HG02623 (cell line): ENCODE measurements around the gene DMAP1.
"Not testable (repeated sequence)": the region's sequence is repeated elsewhere in the genome, so short reads cannot be mapped to it uniquely, and the experiment has no call there.

ENCODE experiments used
- ATAC-seq: cut with Tn5 transposase; IDR thresholded peaks from one replicate; pipeline ENCODE4 v1.9.1; 2021; ENCODE audit warnings: moderate library complexity; ENCODE audit not compliant: unreplicated experiment

The DMAP1 gene, protein sequence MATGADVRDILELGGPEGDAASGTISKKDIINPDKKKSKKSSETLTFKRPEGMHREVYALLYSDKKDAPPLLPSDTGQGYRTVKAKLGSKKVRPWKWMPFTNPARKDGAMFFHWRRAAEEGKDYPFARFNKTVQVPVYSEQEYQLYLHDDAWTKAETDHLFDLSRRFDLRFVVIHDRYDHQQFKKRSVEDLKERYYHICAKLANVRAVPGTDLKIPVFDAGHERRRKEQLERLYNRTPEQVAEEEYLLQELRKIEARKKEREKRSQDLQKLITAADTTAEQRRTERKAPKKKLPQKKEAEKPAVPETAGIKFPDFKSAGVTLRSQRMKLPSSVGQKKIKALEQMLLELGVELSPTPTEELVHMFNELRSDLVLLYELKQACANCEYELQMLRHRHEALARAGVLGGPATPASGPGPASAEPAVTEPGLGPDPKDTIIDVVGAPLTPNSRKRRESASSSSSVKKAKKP

DNA sequence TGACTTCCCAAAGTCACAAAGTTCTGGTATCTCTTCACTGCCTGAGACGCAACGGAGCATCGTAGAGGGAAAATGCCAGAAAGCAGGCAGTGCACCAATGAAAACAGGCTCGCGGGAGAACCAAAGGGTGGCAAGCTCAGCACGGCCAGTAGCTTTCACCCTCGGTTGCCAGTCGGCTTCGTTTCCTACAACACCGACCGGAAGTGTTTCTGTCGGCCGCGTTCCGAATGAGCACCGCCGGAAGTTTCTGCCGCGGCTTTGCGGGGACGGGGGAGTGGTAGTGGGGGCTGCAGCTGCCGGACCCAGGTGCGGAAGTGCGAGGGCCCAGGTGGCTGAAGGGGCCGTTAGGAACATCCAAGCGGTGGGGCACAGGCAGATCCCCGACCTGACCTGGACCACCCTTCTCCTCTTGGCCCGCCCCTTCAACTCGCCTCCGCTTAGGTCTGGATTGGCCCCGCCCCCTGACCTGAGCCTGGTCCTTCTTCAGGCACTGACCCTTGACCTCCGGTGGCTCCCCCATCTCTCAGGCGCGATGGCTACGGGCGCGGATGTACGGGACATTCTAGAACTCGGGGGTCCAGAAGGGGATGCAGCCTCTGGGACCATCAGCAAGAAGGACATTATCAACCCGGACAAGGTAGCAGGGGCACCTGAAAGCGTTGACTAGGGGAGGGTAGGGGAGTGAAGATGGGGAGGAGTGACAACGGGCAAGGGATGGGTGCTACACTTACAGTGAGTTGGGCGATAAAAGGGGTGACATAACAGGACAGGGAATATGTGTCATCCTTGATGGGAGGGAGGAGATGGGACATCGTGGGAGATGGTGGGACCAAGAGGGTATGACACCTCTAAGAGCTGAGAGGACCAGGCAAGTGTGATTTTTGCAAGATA is at the start of gene DMAP1:
TSS of gene DMAP1 (plus strand) at position 250 of the 891 bp plus-strand sequence. CDS start at position 533, 283 bp downstream.
- peak; percentile 65 for ATAC-seq

DNA sequence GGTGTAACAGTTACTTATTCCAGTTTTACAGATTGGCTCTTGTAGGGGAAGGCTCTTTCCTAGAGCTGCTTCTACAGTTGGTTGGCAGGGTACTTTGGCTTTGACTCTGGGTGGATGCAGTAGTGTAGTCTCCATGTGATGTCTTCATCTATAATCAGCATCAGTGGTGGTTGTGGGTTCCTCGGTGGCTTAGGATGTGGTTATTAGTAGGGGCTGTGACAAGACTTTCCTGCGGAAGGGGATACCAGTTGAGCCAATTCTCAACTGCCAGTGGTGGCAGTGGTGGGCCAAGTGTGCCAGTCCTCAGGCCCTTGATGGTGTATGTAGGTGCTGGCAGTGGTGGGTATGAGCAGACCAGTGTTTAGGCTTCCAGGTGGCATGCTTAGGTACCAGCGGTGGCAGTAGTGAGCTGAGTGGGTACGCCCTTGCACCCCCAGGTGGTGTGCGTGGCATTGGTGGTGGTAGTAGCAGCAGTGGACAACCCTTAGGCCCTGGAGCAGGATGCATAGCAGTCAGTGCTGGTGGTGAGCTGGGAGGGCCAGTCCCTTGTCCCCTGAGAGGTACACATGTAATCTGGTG is 44.7 kb upstream of the DMAP1 start:
- ATAC-seq: no peak

DNA sequence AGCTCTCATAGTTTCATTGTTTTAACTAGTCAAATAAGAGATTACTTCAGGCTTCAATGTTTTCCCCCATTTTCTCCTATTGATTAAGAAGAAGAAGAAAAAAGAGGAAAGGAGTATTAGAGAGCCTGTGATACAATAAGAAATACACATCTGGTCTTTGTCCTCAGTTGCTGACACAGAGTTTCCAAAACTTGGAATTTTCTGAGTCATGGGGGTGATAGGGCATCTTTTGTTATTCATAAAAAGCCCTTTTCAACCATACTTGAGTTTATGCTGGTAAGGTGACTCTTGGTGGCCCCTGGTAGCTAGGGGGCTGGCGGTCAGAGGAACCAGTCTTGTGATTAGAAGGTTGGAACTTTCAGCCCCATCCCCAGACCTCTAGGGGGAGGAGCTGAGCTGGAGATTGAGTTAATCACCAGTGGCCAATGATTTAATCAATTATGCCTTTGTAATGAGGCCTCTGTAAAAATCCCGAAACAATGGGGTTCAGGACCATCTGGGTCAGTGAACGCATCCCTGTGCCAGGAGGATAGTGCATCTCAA is 42.9 kb upstream of the DMAP1 start:
- ATAC-seq: no peak

DNA sequence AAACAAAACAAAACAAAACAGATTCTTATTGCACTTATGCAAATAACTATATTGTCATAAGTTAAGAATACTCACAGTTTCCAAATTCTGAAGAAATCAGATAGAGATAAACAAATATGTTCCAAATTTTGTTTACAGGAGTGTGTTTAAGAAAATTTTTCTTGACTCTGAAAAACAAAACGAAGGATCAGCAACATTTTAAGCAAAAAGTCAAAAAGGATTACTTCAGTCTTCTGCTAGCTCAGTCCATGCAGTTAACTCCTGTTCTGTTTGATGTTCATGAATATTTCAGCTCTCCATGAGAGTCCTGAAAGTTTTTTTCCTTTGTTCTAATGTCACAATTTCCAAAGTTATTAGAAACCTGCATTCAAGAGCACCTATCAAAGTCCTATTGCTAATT is 38.6 kb upstream of the DMAP1 start:
- no peak for ATAC-seq

DNA sequence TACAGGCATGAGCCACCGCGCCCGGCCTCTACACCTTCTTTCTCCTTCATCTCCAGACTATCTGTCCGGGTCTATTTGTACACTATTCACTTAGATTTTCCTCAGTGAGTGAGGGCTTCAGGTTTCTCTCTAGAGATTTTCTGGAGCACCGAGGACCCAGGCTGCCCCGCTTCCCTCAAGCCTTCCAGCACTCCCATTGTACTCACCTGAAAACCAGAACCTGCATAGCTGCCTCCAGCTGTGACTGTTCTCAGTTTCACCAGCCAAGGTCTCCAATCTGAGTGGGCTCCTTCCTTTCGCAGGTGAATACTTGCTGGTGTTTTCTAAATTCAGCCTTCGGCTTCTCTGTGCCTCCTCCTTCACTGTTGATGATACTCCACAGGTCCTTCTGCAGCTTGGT is 12.9 kb upstream of the DMAP1 start:
- no peak for ATAC-seq

DNA sequence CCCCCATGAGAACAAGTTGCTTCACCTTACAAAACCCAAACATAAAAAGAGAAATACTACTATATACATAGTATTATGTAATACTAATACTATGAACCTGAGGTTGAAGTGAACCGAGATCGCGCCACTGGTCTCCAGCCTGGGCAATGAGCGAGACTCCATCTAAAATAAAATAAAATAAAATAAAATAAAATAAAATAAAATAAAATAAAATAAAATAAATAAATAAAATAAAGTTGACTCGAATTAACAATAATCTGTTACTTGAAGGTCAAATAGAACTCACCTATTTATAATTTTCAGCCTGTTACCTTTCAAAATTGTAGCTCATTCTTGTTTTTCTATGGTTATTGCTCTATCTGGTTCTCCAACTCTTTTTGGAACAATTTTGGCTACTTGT is 6.7 kb upstream of the DMAP1 start:
- not testable (repeated sequence) for ATAC-seq

DNA sequence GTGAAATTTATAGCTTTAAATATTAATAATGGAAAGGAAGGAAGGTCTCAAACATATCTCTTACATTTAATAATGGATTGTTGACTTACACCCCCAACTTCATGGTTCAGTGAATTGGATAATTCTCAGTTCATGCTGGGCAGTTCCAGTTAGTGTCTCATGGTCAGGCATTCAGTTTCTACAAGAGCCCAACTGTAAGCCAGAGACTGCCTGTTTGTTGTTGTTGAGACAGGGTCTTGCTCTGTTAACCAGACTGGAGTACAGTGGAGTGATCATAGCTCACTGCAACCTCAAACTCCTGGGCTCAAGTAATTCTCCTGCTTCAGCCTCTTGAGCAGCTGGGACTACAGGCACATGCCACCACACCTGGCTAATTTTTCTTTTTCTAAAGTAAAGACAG is 5.0 kb upstream of the DMAP1 start:
- ATAC-seq: no peak

DNA sequence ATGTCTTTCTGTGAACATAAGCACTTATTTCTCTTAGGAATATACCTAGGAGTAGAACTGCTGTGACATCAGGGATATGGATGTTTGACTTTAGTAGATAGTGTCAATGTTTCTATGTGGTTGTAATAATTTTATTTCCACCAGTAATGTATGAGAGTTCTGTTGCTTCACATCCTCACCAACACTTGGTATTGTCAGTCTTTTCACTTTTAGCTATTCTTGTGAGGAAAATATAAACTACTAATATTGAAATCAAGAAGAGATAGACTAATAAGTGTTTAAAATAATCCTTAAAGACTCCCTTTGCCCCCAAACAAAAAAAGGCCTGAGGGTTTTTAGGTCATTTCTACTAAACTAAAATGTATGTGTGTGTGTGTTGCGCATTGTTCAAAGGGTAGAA is 2.7 kb upstream of the DMAP1 start:
- ATAC-seq: no peak

DNA sequence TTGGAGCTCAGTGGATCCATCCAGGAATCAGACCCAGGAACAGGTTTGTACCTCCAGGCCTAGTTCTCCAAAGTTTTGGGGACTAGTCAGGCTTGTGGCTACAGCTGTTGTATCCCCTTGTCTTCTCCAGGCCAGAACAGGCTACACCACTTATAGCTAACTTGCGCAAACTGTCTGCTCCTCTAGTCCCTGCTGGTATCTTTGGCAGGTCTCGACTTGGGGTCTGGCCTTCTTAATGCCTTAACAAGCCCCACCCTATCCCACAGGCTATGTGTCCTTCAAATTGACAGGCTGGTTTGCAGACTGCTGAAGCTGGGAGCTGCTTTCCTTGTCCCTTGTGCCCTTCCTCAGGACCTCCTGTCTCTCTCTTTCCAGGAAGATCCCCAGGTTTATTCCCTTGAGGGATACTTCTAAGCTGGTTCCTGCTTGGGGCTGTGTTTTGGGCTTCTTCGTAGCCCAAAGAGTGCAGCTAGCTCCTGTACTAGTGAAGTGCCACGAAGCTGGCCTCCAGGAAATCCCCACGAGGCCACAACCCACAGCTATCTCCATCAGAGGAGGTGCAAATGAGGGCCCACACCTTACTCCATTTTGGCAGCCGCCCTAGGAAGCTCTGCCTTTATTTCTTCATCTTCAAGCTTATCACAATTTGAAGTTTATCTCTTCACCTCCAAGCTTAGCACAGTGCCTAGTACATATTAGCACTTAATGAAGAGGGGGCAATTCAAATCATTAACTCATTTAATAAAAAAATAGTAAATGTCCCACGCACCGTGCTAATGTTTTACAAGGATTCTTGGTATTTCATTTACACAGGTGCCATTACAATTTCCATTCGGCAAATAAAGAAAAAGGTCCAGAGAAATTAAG is 683 bp upstream of the DMAP1 start:
- no peak for ATAC-seq

DNA sequence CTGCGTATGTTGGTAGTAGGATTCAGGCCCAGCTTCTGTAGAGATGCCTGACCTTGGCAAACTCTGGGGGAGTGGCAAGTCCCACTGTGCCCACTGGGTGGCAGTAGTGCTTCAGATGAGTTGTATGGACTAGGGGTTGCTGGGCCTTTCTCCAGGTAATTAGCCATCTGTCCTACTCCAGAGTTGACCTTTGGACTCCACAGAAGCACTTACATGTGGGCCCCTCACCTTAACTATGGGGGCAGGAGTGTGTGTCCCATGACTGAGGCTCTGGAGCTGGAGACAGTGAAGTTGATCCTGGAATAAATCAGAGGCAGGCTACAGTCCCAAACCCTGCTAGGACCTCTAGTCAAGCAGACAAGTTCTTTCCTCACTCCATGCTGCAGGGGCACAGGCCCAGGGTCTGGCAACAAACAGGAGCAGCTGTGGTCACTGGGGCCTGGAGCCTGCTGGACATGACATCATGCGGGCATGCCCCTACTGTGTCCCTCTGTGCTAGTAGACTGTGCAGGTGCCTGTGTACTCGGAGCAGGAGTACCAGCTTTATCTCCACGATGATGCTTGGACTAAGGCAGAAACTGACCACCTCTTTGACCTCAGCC is 4.6 kb downstream of the DMAP1 start:
- ATAC-seq: no peak

DNA sequence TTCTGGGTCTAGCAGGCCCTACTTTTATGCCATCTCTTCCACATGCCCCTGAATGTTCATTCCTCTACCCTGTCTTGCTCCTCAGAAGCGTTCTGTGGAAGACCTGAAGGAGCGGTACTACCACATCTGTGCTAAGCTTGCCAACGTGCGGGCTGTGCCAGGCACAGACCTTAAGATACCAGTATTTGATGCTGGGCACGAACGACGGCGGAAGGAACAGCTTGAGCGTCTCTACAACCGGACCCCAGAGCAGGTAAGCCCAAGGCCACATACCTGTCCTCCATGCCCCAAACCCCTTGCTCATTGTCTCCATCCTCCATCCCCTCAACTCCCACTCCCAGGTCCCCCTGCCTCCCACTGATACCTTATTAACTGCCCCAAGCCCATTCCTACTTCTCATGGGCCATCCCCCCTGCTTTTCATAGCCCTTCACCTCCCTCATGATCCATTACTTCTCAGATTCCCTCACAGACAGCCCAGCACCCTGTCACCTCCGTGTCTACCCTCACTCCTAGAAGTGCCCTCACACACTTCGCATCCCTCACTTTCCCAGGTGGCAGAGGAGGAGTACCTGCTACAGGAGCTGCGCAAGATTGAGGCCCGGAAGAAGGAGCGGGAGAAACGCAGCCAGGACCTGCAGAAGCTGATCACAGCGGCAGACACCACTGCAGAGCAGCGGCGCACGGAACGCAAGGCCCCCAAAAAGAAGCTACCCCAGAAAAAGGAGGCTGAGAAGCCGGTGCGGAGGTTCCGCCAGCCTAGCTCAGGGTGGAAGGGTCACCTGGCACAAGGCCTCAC is 5.4 kb downstream of the DMAP1 start:
- no peak for ATAC-seq

DNA sequence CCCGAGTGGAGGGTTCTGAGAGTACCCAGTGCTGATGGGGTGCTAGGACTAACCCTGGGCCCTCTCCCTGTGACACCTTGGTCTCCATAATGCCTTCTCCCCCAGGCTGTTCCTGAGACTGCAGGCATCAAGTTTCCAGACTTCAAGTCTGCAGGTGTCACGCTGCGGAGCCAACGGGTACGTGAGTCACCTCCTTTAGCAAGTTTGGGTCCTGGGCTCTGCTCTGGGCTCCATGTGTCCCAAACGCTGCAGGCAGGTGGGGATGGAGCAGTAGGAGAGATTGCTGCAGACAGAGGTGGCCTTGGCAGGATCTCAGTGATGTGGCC is 6.0 kb downstream of the DMAP1 start:
- no peak for ATAC-seq

DNA sequence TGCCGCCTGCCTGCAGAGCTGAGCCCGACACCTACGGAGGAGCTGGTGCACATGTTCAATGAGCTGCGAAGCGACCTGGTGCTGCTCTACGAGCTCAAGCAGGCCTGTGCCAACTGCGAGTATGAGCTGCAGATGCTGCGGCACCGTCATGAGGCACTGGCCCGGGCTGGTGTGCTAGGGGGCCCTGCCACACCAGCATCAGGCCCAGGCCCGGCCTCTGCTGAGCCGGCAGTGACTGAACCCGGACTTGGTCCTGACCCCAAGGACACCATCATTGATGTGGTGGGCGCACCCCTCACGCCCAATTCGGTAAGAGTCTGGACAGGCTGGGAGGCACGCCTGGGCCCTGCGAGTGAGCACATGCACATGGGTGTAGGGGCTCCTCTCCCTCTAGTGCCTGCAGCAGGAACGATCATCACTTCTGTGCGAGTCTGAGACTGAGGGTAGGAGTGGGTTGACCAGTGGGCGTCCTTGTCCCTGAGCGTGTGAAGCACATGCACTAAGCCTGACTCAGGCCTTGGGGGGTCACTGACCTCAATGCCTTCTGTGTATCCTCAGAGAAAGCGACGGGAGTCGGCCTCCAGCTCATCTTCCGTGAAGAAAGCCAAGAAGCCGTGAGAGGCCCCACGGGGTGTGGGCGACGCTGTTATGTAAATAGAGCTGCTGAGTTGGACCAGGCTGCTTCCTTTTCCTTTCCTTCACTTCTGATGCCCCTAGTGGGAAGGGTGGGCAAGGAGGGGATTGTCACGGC is 6.9 kb downstream of the DMAP1 start:
- ATAC-seq: no peak

DNA sequence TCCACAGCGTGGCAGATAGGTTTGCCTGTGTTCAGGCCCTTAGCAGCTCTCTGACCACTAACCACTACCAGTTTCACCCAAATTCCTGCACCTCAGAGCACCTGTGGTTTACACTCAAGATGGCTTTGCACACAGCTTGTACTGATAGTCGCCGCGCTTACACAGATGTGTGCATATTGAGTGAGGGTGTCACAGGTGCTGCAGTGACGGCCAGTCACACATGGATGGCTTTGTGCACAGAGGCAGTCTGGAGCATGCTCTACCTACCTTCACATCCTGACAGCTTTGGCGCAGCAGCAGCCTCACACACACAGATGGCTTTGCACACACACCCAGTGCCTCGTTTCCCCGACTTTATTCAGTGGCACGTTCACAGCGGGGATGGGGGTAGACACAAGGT is 7.5 kb downstream of the DMAP1 start:
- ATAC-seq: no peak

DNA sequence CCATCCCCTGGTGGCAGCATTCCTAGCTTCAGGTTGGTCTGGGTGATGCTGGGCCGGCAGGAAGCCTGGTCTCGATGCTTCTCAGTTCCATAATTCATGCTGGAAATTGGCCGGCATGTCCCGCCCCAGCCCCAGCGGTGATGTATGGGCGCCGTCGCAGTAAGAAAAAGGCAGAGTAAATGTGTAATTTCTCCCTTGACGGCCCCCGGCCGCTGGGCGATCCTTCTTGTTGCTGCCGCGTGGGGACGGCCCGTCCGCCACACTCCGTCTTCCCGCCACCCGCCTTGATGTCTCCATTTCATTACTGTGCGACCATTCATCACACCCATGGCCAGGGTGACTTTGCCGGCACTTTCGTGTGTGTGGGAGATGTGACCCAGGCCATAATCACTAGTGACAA is 8.5 kb downstream of the DMAP1 start:
- ATAC-seq: no peak

DNA sequence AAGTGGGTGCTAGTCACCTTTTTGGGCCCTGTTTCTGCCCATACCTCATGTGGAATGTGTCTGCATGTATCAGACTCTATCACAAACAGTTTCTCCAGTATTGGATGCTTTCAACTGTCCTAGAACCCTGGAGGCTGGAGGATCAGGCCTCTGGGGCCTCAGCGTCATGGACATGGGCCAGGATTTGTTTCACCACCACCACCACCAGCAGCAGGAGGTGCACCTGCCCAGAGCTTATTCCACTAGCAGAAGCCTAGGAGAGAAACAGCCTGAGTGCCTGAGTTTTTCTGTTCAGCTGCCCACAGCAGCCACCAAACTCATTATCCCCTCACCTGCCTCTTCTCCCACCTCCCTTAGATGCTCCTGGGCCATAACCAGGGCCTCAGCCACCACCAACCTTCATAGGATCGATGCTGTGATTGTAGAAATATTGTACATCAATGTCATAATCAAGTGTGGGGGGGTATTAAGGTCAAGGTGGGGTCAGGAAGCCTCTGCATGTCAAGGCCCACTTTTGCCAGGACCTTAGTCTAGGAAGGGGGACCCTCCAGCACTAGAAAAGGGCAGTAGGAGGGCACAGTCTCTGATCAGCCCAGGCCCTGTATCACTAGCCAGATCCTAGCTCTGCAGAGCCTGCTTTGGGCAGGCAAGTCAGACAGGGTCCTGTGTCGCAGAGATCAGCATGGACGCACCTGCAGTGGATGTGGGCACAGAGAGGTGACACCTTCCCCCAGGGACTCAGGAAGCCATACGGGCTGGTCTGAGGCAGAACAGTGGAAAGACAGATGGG is 9.3 kb downstream of the DMAP1 start:
- no peak for ATAC-seq

DNA sequence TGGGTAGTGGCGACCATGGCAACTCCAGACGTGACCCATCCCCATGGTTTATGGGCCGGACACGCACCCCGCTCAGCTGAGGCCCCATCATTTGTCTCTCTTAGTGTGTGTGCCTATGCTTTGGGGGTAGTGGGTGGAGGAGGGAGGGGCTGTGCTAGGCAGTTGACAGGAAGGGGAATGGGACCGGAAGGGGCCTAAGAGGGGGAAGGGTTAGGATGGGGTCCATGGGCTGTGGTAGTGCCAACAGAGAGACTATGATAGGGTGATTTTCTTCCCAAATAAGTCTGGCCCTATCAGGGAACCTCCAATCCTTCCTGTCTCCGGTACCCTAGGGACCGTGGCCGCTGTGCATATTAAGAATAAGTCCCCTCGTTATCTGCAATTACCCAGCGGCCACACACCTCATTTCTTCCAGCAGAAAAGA is 9.9 kb downstream of the DMAP1 start:
- no peak for ATAC-seq

DNA sequence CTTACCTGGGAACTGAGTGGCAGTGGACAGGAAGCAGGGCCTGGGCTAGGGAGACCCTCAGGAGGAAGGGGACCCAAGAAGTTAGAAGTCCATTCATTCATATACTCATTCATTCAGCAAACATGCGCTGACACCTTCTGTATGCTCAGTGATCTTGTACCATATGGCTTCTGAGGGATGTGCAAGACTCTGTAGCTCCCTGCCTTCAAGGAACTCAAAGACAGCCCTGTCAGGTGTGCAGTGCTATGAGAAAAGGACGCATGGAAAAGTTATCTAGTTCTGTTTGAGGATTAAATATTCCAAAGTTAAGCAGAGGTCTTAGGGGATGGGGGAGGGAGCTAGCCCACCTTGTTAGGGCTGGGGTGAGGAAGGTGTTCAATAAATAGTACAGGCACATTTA is 12.5 kb downstream of the DMAP1 start:
- no peak for ATAC-seq
